ENCODE measurements around the gene RBM4B.
"Not testable (repeated sequence)": the region's sequence is repeated elsewhere in the genome, so short reads cannot be mapped to it uniquely, and the experiment has no call there.

The RBM4B gene, protein sequence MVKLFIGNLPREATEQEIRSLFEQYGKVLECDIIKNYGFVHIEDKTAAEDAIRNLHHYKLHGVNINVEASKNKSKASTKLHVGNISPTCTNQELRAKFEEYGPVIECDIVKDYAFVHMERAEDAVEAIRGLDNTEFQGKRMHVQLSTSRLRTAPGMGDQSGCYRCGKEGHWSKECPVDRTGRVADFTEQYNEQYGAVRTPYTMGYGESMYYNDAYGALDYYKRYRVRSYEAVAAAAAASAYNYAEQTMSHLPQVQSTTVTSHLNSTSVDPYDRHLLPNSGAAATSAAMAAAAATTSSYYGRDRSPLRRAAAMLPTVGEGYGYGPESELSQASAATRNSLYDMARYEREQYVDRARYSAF

GRCh38 chr11:66677599-66678375 lies at the start of gene RBM4B:
TSS of gene RBM4B (minus strand) at chr11:66677887. CDS start at chr11:66677079, 808 bp downstream.
- DNase-seq, result peak; percentile 96

DNA sequence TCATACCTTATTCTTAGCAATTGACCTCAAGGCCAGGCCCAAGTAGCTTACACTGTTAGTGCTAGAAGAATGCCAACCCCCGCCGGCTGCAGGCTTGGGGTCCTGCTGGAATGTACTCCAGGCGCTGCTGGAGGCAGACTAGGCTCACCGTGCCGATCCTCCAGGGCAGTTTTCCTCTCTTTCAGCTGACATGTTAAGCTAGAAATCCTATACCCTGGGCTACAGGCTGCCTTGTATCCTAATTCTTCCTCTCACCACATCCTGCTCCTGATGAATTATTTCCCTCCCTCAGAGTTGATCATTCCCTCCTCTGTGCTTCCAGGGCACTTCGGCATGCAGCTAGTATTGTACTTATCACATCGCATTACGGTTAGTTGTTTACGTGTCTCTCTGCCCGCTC lies 48.0 kb upstream of the RBM4B start:
- DNase-seq, result no peak

GRCh38 chr11:66725114-66725513 lies 47.4 kb upstream of the RBM4B start:
- no peak for DNase-seq

GRCh38 chr11:66724167-66724566 lies 46.5 kb upstream of the RBM4B start:
- not testable (repeated sequence) for DNase-seq

DNA sequence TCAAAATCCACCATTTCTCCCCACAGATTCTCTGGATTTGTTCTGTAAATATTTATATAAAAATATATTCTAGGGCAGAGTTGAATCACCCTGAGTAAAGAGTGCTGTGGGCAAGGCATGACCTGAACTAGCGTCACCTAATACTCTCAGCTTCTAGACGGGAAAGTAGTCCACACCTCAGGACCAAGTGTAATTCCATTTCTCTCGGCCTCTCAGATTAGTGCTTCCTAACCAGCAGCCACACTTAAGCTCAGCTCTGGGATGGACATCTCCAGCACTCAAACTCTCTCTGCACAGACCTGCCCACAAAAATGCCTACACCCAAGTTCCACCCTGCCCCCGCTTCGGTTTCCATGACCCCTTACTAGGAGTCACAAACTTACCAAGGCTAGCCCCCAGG lies 46.0 kb upstream of the RBM4B start:
- no peak for DNase-seq

DNA sequence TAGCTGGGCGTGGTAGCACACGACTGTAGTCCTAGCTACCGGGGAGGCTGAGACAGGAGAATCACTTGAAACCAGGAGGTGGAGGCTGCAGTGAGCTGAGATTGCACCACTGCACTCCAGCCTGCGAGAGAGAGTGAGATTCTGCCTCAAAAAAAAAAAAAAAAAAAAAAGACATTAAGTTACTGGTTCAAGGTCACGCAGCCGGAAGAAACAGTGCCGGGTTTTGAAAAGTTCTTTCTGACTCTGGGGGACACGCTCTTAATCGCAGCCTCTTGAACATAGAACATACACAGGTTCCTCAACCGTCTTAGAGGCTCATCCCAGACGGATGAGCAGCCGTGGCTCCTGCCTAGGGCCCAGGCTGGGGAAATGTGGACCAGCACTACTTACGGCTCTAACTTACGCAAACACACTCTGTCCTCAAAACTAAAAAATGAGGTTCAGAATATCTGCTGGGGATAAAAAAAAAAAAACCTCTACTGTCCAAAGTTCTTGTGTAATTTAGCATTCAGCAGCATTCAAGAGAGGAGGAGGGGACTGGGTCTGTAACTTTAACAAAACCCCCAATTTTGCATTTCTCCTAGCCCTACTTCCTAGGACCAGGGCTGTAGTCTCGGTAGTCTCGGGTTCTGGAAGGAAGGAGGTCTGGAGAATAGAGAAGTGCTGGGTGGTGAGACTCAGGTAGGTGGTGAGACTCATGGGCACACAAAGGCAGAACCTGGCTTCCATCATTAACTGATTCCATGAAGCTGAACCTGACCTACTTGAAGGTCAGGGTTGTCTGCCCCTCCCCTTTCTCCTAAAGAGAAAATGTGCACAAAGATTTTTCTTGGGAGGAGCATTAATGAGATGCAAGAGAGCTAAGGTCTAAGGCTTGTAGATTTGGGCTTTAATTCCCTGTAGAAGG lies 45.3 kb upstream of the RBM4B start:
- no peak for DNase-seq

DNA sequence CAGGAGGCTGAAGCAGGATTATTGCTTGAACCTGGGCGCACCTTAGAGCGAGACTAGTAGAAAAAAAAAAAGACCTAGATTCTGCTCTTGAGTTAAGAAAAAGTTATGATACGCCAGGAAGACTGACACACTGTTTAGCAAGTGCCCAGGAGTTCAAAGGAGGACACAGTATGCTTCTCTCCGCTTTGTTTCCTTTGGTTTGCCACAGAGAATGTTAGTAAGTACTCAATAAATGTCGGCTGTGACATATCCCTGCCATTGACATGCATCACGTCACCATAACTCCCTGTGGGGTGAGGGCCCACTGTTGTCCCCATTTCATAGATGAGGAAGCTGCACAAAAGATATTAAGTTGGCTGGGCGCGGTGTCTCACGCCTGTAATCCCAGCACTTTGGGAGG lies 44.3 kb upstream of the RBM4B start:
- DNase-seq, result no peak

GRCh38 chr11:66720899-66721470 lies 43.3 kb upstream of the RBM4B start:
- no peak for DNase-seq

GRCh38 chr11:66720223-66720898 lies 42.7 kb upstream of the RBM4B start:
- DNase-seq, result peak; percentile 96

- no peak for DNase-seq
Measured at GRCh38 chr11:66719111-66719872, 41.6 kb upstream of the RBM4B start.

DNA sequence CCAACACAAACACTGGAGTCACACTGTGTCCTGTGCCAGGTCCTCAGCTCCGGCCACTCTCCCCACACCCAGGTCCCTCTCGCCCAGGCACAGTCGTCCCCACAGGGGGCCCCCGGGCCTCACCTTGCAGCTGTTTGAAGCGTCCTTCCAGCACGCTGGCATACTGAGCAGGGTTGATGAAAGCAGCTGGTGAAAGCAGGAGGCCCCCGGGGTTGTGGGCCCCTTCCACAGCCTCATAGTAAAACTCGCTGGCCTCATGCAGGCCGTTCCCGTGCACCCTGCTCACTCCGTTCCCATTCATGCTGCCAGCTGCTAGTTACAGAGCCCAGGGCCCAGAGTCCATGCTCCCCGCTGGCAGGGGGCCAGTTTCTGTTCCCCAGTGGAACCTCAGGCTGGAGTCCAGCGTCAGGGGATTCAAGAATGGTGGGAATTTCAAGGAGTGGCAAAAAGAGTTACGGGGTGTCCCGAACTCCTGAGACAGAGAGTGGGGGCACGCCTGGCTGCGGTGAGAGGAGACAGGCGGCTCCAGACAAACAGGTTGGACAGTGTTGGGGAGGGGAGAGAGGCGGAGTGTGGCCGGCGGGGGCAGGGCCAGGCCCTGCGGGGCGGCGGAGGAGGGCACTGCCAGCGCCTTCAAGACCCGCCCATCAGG lies 40.8 kb upstream of the RBM4B start:
- peak; percentile 13 for DNase-seq

DNA sequence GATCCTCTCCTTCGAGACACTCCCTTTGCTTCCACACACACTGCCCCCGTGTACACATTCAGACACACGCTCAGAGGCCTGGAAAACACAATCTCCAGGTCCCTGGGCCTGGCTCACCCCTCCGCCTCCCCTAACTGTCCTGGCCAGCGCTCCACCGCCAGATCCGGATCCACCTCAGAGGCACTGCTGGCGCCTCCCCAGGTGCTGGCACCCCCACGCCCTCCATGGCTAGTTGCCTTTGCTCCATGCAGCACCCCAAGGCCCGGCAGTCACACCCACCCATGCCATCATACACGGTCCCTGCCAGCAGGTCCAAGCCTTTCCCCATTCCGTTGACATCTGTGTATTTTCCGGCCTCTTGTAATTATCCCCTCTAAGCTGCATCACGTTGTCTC lies 40.2 kb upstream of the RBM4B start:
- DNase-seq, result no peak

- DNase-seq, result no peak
Measured at GRCh38 chr11:66716996-66717395, 39.3 kb upstream of the RBM4B start.

- no peak for DNase-seq
Measured at GRCh38 chr11:66715346-66716085, 37.8 kb upstream of the RBM4B start.

DNA sequence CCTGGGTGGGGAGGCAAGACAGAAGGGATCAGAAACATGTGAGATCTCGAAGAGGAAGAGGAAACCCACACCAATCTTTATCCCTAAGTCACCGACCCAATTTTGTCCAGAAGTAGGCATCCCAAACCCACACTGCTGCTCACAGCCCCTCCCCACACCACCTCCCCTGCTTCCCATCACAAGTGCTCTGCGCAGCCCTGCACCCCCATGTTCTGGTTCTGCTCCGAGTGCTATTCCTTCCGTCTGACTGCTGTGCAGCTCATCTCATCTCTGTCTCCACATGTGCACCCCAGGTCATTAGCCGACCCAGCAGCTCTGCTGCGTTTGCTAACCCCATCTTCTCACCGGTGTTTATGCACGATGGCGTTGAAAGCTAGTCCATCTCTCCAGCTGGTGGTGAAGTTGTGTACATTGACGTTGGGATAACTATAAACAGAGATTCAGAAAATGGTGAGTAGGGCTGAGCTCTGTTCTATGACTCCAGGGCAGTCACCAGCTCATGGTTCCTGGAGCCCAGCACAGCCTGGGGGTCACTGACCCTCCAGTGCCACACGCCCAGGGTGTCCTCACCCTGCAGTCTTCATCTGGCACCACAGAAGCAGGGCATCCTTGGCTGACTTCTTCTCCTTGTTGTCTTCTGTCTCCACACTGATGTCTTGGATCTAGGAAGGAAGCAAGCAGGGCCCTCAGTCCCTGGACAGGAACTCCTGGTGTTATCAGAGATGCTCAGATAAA lies 36.2 kb upstream of the RBM4B start:
- no peak for DNase-seq

- DNase-seq, result no peak
Measured at GRCh38 chr11:66710384-66710930, 32.8 kb upstream of the RBM4B start.

DNA sequence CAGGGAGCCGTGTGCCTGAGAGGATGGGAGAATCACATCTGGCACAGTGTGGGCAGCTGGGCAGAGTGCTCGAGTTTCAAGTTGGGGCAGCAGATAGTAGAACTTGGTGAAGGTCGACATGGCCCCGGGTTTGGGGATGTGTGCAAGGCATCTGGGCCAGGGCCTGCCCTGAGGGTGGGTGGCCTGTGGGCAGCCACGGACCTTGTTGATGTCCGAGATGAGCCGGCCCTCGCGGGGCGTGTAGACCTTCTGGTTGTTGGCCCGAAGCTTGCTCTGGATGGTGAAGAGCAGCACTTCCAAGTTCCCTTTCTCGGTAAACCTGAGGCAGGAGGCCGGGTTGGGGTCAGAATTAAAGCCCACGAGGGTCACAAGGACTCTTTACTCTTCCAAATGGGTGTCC lies 31.0 kb upstream of the RBM4B start:
- DNase-seq, result no peak

DNA sequence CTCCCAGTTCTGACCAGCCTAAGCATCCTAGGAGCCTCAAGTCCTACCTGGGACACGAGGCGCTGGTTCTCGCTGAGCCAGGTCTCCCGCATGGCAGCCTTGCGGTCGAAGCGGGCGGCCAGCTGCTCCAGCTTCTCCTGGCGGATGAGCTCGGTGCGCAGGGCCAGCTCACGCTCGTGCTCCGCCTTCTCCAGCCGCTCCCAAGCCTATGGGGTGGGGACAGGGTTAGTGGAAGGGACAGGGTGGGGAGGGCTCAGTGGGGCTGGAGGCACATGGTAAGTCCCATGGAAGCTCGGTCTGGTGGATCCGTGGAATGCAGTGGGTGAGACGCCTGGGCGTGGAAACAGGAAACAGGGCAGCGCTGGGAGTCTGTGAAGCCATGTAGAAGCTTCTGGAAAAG lies 30.4 kb upstream of the RBM4B start:
- DNase-seq, result no peak

GRCh38 chr11:66707486-66707885 lies 29.8 kb upstream of the RBM4B start:
- DNase-seq, result no peak

Measured in COR-L47 (cell line).